RWPE2 (cell line): ENCODE data around the gene BMPR2.

Experiments used
- ATAC-seq: fragments of 200-7000 bp; cut with Tn5 transposase; 3 replicates; pipeline ENCODE4 v1.9.1; 2021; ENCODE audit warnings: low read depth
- DNase-seq: peaks from one replicate; pipeline ENCODE4 v3.0.0-alpha.2; 2020; ENCODE audit warnings: low spot score
- H3K27ac ChIP-seq: fragments of 450-650 bp; 2 replicates; pipeline ENCODE4 v1.5.1; 2017; ENCODE audit warnings: mild to moderate bottlenecking; ENCODE audit not compliant: poor library complexity, severe bottlenecking
- H3K27me3 ChIP-seq: fragments of 250-450 bp; sonication (Bioruptor Pico); 2 replicates; pipeline ENCODE4 v1.5.1; 2021; ENCODE audit warnings: mild to moderate bottlenecking, moderate library complexity; ENCODE audit not compliant: insufficient read depth, poor library complexity, severe bottlenecking
- H3K36me3 ChIP-seq: fragments of 250-450 bp; sonication (Bioruptor Pico); 2 replicates; pipeline ENCODE4 v1.5.1; 2020; ENCODE audit warnings: low read depth, mild to moderate bottlenecking, moderate library complexity
- H3K4me1 ChIP-seq: fragments of 250-450 bp; sonication (Bioruptor Pico); 2 replicates; pipeline ENCODE4 v1.5.1; 2021; ENCODE audit warnings: mild to moderate bottlenecking, moderate library complexity; ENCODE audit not compliant: insufficient read depth, poor library complexity, severe bottlenecking
- H3K4me3 ChIP-seq: fragments of 250-450 bp; sonication (Bioruptor Pico); 2 replicates; pipeline ENCODE4 v1.5.1; 2021; ENCODE audit warnings: mild to moderate bottlenecking, moderate library complexity; ENCODE audit not compliant: severe bottlenecking
- H3K9me3 ChIP-seq: fragments of 250-450 bp; sonication (Bioruptor Pico); 2 replicates; pipeline ENCODE4 v1.5.1; 2021; ENCODE audit warnings: mild to moderate bottlenecking, moderate library complexity; ENCODE audit not compliant: severe bottlenecking
- CTCF ChIP-seq: fragments of 450-650 bp; IDR thresholded peaks from one replicate; pipeline ENCODE4 v1.5.1; 2017; ENCODE audit warnings: mild to moderate bottlenecking, moderate library complexity; ENCODE audit not compliant: poor library complexity, severe bottlenecking

Gene BMPR2

GRCh38 chr2:202337706-202338346 is 38.3 kb upstream of the BMPR2 start:
- Histone ChIP-seq H3K36me3 (no peaks in the 10 kb centered on the region), H3K27ac (no peak overlapping the region), H3K27me3 (no peaks in the 10 kb centered on the region), H3K4me3 (no peak overlapping the region), H3K4me1 (peaks cover 10% of the 10 kb centered on the region), H3K9me3 (no peaks in the 10 kb centered on the region)
- no peak for TF ChIP-seq CTCF
- DNase-seq (no peak), ATAC-seq (no peak)

GRCh38 chr2:202339071-202339870 is 36.9 kb upstream of the BMPR2 start:
- TF ChIP-seq CTCF = peak; percentile 8

DNA sequence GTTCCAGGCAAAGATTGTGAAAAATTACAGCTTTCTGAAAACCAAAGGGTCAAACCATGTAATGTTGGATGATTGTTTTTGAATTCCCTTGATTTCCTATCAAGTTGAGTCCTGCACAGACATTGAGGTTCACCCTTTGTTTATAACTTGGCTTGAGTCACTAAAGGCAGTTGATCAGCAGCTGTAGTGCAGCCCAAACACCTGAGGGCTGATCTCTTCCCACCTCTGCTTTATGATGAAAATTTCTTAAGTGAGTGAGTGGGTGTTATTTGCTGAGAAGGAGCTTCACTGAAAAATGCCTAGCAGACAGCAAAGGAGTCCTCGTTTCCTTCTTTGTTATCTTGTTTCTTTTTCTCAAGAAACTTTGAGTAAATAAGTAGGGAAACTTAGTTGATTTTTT is 31.9 kb upstream of the BMPR2 start:
- TF ChIP-seq CTCF = no peak
- DNase-seq (no peak), ATAC-seq (peak; percentile 70)
- Histone ChIP-seq H3K36me3 (no peaks in the 10 kb centered on the region), H3K4me1 (peaks cover 11% of the 10 kb centered on the region), H3K27me3 (no peaks in the 10 kb centered on the region), H3K4me3 (no peak overlapping the region), H3K9me3 (no peaks in the 10 kb centered on the region), H3K27ac (no peak overlapping the region)

More at GRCh38 chr2:202339071-202339870, 36.9 kb upstream of the BMPR2 start:
- Histone ChIP-seq H3K27me3 (no peaks in the 10 kb centered on the region), H3K4me1 (peaks cover 14% of the 10 kb centered on the region), H3K27ac (peak overlapping the region; percentile 36), H3K36me3 (no peaks in the 10 kb centered on the region), H3K4me3 (no peak overlapping the region), H3K9me3 (no peaks in the 10 kb centered on the region)
- ATAC-seq = peak; percentile 92
- DNase-seq = no peak

DNA sequence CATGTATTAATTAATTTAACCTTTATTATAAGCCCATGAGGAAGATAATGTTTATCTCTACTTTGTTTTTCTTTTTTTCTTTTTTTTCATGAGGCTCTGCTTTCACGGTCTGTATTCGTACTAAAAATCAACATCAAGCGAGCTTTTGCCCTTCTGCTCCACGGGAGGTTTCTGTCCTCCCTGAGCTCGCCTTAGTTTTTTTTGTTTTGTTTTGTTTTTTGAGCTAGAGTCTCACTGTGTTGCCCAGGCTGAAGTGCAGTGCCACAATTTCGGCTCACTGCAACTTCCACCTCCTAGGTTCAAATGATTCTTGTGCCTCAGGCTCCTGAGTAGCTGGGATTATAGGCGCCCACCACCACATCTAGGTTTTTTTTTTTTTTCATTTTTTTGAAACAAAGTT is 29.9 kb upstream of the BMPR2 start:
- H3K9me3 ChIP-seq = no peaks in the 10 kb centered on the region
- no peaks in the 10 kb centered on the region for H3K36me3 ChIP-seq
- no peak for TF ChIP-seq CTCF
- DNase-seq = no peak
- ATAC-seq = no peak
- no peaks in the 10 kb centered on the region for H3K27me3 ChIP-seq
- no peak overlapping the region for H3K4me3 ChIP-seq
- no peak overlapping the region for H3K27ac ChIP-seq
- peaks cover 4% of the 10 kb centered on the region for H3K4me1 ChIP-seq

DNA sequence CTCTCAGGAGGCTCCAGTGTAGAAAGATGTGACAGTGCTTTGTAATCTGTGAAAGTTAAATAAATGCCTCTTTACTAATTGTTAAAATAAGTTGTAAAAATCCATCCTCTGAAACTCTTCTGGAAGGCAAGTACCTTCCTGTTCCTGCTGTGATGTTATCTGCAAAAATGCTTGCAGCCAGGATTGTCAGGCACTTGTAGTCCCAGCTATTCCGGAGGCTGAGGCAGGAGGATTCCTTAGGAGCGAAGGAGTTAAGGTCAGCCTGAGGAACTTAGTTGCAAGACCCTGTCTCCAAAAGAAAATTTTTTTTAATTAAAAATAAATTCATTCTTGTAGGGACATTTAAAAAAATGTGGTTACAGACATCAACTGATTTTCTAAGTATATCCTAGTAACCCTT is 22.7 kb upstream of the BMPR2 start:
- H3K9me3 ChIP-seq = no peaks in the 10 kb centered on the region
- no peaks in the 10 kb centered on the region for H3K27me3 ChIP-seq
- ATAC-seq = no peak
- TF ChIP-seq CTCF = no peak
- no peaks in the 10 kb centered on the region for H3K36me3 ChIP-seq
- H3K4me3 ChIP-seq = no peak overlapping the region
- no peak overlapping the region for H3K27ac ChIP-seq
- no peak for DNase-seq
- no peaks in the 10 kb centered on the region for H3K4me1 ChIP-seq
